ENCODE measurements around the gene ZNF821. TPM values are rescaled to one million over a fixed set of nuclear protein-coding genes. Genes with fewer than 3 reads are reported as not detected.
"Not testable (repeated sequence)": the region's sequence is repeated elsewhere in the genome, so short reads cannot be mapped to it uniquely, and the experiment has no call there.

The ZNF821 gene
- total RNA-seq, 1 experiment from 2014 or later, result 19.8 TPM

DNA sequence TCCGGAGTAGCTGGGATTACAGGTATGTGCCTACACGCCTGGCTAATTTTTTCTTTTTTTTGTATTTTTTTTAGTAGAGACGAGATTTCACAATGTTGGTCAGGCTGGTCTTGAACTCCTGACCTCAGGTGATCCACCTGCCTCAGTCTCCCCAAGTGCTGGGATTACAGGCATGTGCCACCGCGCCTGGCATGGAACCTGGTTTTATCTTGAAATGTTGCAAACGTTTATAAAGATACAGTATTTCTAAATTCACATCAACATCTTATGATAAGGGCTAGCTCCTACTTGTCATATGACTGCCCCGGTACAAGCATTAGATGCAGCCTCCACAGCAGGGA lies 9.9 kb upstream of the ZNF821 start:
- Histone ChIP-seq H3K36me3 (replicated peaks; ENCODE audit: control insufficient read depth, insufficient read depth, low read length) (no peaks in the 10 kb centered on the region), H3K4me3 (ENCODE audit: insufficient read depth, low read depth, low read length) (peak overlapping the region; percentile 100; the same call in 1 of the 2 replicates), H3K27me3 (ENCODE audit: control insufficient read depth, insufficient read depth, low read length) (no peaks in the 10 kb centered on the region)
- DNase-seq, result no peak

DNA sequence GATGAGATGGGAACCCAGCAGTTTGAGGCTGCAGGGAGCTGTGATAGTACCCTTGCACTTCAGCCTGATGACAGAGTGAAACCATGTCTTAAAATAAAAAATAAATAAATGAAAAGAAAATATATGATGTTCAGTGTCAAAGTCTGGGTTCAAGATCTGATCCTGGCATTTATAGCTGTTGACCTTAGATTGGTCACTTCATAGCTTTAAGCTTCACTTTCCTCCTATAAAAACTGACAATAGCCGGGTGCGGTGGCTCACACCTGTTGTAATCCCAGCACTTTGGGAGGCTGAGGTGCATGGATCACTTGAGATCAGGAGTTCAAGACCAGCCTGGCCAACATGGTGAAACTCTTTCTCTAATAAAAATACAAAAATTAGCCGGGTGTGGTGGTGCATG lies 5.2 kb upstream of the ZNF821 start:
- Histone ChIP-seq H3K27me3 (ENCODE audit: control insufficient read depth, insufficient read depth, low read length) (no peaks in the 10 kb centered on the region), H3K4me3 (ENCODE audit: insufficient read depth, low read depth, low read length) (no peak overlapping the region), H3K36me3 (replicated peaks; ENCODE audit: control insufficient read depth, insufficient read depth, low read length) (no peaks in the 10 kb centered on the region)
- no peak for DNase-seq

DNA sequence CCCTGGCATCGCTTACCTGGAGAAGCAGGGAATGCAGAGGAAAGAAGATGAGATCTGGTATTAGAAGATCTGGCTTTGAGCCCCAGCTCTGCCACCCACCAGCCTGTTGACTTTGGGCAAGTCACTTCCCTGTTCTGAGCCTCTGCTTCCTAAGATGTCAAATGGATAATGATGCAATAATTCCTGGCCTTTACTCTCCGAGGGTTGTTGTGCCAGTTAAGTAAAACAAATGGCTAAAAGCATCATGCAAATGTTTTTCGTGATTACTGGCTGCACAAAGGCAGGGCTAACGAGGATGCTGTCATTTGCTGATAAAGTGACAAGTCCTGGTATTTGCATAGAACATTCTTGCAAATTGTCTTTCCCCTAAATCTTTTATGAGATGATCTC lies 1.3 kb upstream of the ZNF821 start:
- Histone ChIP-seq H3K27me3 (ENCODE audit: control insufficient read depth, insufficient read depth, low read length) (no peaks in the 10 kb centered on the region), H3K4me3 (ENCODE audit: insufficient read depth, low read depth, low read length) (no peak overlapping the region), H3K36me3 (replicated peaks; ENCODE audit: control insufficient read depth, insufficient read depth, low read length) (peaks cover 3% of the 10 kb centered on the region; the same call in 1 of the 2 replicates)
- DNase-seq, result no peak

DNA sequence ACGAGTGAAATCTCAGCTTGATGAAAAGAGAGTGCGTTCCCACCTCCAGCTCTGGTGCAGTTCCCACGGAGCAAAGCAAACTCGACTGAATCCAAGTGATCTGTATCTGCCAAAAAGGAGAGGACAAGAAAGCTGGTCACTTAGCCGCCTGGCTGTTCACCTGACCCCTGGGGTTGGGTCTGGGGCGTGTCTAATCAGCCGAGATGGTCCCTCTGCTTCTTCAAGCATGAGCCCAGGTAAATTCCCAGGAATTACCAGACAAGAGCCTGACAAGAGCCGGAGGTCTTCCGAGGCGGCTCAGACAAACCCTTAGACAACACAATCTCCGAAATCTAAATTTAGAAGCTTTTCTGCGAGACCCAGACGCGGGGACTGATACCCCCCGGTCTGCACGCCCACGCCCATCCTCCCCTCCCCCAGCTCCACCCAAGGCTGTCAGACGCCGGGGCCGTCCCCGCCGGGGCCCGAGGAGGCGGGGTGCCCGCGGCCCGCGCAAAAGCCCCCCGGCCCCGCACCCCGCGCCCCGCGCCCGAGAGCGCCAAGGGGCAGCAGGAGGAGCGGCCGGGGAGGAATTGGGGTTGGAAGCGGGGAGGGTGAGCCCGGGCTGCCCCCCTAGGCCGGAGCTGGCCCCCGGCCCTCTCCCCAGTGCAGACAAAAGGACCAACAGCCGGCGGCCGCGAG lies 674 bp downstream of the ZNF821 start:
- Histone ChIP-seq H3K27me3 (ENCODE audit: control insufficient read depth, insufficient read depth, low read length) (no peaks in the 10 kb centered on the region), H3K4me3 (ENCODE audit: insufficient read depth, low read depth, low read length) (peak overlapping the region; percentile 79)
- peak; percentile 77 for DNase-seq

DNA sequence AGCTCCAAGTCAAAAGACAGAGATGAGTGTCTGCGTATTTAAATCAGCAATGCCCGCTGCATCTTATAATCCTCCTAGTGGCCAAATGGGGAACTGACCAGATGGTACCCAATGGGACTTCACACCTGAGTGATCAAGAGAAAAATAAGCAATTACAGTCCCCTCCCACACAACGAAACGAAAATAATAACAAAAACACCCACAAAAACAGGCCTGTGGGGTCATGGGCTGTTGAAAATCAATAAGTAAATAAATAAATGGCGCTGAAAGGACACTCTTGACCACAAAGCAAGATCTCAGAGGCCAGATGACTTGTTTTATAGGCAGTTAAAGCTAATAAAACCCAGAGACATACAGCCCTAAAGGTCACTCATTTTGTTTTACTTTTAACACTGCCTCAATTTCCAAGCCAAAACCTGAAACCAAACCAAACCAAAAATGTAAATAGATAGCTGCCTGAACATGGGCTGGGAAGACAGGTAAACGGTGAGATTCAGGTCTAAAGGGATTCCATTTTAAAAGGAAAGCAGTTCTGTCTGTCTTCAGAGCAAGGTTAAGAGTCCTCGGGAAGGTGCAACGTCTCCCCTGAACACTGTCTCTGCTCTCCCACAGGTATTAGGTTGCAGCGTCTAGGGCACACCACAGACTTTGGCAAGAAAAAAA lies 1.3 kb downstream of the ZNF821 start:
- no peaks in the 10 kb centered on the region for H3K27me3 ChIP-seq (ENCODE audit: control insufficient read depth, insufficient read depth, low read length)
- peak overlapping the region; percentile 79 for H3K4me3 ChIP-seq (ENCODE audit: insufficient read depth, low read depth, low read length)
- peak; percentile 78 for DNase-seq
- H3K36me3 ChIP-seq (replicated peaks; ENCODE audit: control insufficient read depth, insufficient read depth, low read length), result peaks cover 9% of the 10 kb centered on the region

More for the DNA sequence above, 674 bp downstream of the ZNF821 start:
- peaks cover 9% of the 10 kb centered on the region for H3K36me3 ChIP-seq (replicated peaks; ENCODE audit: control insufficient read depth, insufficient read depth, low read length)

DNA sequence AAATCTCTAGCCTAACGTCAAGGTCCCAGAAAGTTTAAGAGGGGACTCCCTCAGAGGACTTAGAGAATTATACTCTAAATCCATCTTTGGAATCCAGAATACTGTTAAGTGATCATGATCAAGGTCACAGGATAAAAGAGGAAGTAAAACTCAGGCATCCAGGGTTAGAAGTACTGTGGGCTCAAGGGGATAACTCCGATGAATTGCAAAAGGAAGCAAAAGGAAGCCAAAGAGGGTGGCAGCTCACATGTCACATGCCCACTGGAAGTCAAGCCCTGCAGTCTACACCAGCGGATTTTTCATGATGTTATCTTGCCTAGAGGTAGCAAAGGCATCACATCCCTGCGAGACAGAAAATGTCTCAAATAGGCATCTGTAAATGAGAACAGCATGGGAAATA lies 3.8 kb downstream of the ZNF821 start:
- Histone ChIP-seq H3K36me3 (replicated peaks; ENCODE audit: control insufficient read depth, insufficient read depth, low read length) (peaks cover 12% of the 10 kb centered on the region), H3K27me3 (ENCODE audit: control insufficient read depth, insufficient read depth, low read length) (no peaks in the 10 kb centered on the region), H3K4me3 (ENCODE audit: insufficient read depth, low read depth, low read length) (no peak overlapping the region)
- DNase-seq, result no peak

DNA sequence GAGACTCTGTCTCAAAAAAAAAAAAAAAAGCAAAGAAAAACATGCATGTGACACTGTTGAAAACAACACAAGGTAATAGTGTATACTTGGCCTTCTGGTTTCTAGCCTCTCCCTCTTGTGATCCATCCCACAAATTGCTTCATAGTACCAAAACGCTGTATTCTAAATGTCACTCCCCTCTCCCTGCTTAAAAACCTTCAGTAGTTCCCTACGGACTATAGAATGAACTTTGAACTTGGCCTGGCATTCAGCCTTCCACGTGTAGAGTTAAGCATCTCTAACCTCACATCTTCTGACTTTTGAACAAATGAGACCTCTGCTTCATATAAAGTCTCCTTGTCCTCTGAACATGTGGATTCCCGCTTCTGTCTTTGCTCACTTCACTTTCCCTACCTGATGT lies 5.1 kb downstream of the ZNF821 start:
- DNase-seq, result no peak
- no peak overlapping the region for H3K4me3 ChIP-seq (ENCODE audit: insufficient read depth, low read depth, low read length)
- H3K27me3 ChIP-seq (ENCODE audit: control insufficient read depth, insufficient read depth, low read length), result no peaks in the 10 kb centered on the region
- peaks cover 14% of the 10 kb centered on the region for H3K36me3 ChIP-seq (replicated peaks; ENCODE audit: control insufficient read depth, insufficient read depth, low read length)

DNA sequence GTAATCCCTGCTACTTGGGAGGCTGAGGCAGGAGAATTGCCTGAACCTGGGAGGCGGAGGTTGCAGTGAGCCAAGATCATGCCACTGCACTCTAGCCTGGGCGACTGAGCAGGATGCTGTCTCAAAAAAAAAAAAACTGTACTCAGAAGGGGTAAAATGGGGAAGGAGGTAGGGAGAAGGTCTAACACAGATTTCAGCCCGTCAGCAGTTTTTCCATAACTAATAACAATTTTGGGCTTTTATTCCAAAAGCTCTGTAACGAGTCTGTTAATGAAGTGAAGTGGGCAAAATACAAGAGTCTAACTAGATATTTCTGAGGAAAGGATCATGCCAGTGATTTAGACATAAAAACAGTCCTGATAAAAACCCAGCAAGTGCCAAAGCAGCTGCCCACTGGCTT lies 10.8 kb downstream of the ZNF821 start:
- no peak for DNase-seq
- H3K4me3 ChIP-seq (ENCODE audit: insufficient read depth, low read depth, low read length), result no peak overlapping the region
- H3K36me3 ChIP-seq (replicated peaks; ENCODE audit: control insufficient read depth, insufficient read depth, low read length), result peaks cover 5% of the 10 kb centered on the region
- no peaks in the 10 kb centered on the region for H3K27me3 ChIP-seq (ENCODE audit: control insufficient read depth, insufficient read depth, low read length)

DNA sequence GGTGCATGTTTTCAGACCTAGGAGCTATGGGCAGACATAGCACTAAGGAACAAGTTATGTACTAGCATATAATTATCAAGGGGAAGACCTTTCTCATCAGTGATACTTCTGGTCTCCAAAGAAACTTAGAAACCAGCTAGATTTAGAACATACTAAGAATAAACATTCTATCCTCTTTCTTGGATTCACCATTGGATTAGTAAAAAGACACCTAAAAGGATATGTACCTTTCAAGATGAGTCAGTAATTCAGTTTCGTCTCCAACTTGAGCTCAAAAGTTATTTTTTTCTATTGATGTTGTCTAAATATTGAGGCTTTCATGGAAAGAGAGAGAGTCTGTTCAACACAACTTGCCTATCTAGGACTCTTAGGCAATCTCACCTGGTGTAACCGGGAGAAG lies 13.2 kb downstream of the ZNF821 start:
- H3K27me3 ChIP-seq (ENCODE audit: control insufficient read depth, insufficient read depth, low read length), result no peaks in the 10 kb centered on the region
- H3K4me3 ChIP-seq (ENCODE audit: insufficient read depth, low read depth, low read length), result no peak overlapping the region
- DNase-seq, result no peak
- peaks cover 6% of the 10 kb centered on the region for H3K36me3 ChIP-seq (replicated peaks; ENCODE audit: control insufficient read depth, insufficient read depth, low read length)

DNA sequence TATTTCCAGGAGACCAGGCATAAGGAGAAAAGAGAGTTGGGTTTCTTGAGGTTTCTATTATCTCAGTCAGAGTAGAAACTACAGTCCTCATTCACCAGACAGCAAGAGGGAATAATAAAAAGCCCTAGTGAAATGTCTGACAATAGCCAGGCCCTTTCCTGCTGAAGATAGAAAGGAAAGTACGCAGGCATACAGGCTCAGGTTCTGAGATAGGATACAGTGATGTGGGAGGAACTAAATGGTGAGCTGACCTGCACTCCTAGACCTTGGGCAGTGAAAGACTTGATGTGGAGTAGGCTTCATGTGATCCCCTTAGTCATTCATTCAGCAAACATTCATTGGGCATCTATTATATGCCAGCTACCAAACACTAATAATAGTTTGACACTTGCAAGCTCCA lies 14.9 kb downstream of the ZNF821 start:
- H3K36me3 ChIP-seq (replicated peaks; ENCODE audit: control insufficient read depth, insufficient read depth, low read length), result peaks cover 7% of the 10 kb centered on the region
- H3K27me3 ChIP-seq (ENCODE audit: control insufficient read depth, insufficient read depth, low read length), result no peaks in the 10 kb centered on the region
- no peak overlapping the region for H3K4me3 ChIP-seq (ENCODE audit: insufficient read depth, low read depth, low read length)
- DNase-seq, result no peak

DNA sequence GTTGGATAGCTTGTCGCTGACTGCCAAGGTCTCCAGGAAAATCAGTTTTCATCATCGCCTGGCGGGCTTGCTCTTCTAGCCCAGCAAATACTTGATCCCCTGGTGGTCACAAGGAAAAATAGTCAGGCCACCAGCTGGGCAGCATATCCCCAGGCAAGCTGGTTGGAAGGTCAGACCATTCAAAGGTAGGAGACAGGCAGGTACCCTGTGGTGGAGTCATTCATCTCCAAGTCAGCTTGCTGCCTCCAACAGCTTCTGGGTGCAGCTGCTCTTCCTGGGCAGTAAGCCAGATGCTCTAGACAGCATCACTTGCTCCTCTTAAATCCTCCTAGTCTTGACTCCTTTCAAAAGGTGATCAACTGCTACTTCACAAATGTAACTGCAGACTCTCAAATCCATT lies 16.0 kb downstream of the ZNF821 start:
- H3K27me3 ChIP-seq (ENCODE audit: control insufficient read depth, insufficient read depth, low read length), result no peaks in the 10 kb centered on the region
- peaks cover 9% of the 10 kb centered on the region for H3K36me3 ChIP-seq (replicated peaks; ENCODE audit: control insufficient read depth, insufficient read depth, low read length)
- DNase-seq, result no peak
- no peak overlapping the region for H3K4me3 ChIP-seq (ENCODE audit: insufficient read depth, low read depth, low read length)

DNA sequence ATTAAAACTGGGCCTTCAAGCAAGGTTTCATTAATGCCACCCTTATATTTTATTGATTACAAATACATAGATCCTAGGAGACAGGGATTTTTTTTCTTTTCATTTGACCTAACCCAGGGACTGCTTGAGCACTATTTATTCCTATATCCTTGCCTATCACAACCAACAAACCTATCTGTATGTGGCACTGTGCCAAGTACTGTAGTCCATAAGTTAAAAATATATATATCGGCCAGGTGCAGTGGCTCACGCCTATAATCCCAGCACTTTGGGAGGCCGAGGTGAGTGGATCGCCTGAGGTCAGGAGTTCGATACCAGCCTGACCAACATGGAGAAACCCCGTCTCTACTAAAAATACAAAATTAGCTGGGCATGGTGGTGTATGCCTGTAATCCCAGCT lies 16.8 kb downstream of the ZNF821 start:
- not testable (repeated sequence) for H3K27me3 ChIP-seq (ENCODE audit: control insufficient read depth, insufficient read depth, low read length); H3K4me3 ChIP-seq (ENCODE audit: insufficient read depth, low read depth, low read length); H3K36me3 ChIP-seq (replicated peaks; ENCODE audit: control insufficient read depth, insufficient read depth, low read length); DNase-seq

DNA sequence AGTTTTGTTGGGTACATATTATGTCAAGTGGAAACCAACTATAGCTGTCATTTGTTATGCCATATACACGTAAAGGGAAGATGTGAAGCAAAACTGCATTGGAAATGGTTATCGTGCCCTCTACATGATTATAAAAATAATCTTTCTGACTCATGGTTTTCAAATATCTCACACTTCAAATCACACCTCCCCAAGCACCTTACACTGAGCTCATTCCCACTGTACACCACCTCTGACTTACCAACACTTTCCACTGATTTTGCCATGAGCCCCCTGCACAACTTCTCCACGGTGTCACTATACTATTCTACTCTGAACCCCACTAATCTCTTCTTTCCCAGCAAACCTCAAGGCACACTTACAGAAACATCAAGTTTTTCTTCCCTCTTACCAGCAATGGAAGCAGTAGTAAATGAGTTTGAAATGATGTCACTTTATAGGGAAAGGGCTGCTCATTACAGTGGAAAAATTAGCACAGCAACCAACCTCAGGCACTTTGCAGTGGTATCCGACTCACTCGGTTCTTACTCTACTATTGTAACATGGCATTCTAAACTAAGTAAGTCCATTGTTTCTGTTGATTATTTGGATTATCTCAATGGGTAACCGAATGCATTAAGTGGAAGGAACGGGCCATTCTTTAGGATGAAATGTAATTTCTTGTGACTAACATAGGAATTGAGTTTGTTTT lies 18.7 kb downstream of the ZNF821 start:
- DNase-seq, result no peak
- H3K27me3 ChIP-seq (ENCODE audit: control insufficient read depth, insufficient read depth, low read length), result no peaks in the 10 kb centered on the region

DNA sequence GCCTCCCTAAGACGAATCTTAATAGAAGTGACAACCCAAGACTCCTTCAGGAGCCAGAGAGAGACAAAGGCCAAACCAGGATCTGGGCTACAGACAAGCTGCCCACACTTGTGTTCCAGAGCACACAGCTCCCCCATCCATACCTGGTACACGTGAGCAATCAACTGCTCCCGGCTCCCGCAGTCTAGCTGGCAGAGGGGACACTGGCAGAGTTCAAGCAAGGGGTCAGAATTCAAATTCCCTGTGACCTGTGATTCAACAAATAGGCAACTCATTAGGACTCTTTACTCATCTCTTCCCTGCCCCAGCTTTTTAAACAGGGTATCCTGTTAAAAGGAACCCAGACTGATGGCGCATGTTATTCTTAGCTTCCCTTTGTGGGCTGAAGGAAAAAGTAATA lies 20.0 kb downstream of the ZNF821 start:
- no peak for DNase-seq
- Histone ChIP-seq H3K27me3 (ENCODE audit: control insufficient read depth, insufficient read depth, low read length) (no peaks in the 10 kb centered on the region), H3K36me3 (replicated peaks; ENCODE audit: control insufficient read depth, insufficient read depth, low read length) (peaks cover 17% of the 10 kb centered on the region), H3K4me3 (ENCODE audit: insufficient read depth, low read depth, low read length) (no peak overlapping the region)

More for the DNA sequence above, 18.7 kb downstream of the ZNF821 start:
- Histone ChIP-seq H3K36me3 (replicated peaks; ENCODE audit: control insufficient read depth, insufficient read depth, low read length) (peaks cover 16% of the 10 kb centered on the region), H3K4me3 (ENCODE audit: insufficient read depth, low read depth, low read length) (no peak overlapping the region)
